ENCODE results near the gene BOD1L1. TPM values are rescaled to one million over a fixed set of nuclear protein-coding genes. Genes with fewer than 3 reads are reported as not detected.

Gene BOD1L1
- total RNA-seq, 1 experiment from 2014 or later = 40.4 TPM

DNA sequence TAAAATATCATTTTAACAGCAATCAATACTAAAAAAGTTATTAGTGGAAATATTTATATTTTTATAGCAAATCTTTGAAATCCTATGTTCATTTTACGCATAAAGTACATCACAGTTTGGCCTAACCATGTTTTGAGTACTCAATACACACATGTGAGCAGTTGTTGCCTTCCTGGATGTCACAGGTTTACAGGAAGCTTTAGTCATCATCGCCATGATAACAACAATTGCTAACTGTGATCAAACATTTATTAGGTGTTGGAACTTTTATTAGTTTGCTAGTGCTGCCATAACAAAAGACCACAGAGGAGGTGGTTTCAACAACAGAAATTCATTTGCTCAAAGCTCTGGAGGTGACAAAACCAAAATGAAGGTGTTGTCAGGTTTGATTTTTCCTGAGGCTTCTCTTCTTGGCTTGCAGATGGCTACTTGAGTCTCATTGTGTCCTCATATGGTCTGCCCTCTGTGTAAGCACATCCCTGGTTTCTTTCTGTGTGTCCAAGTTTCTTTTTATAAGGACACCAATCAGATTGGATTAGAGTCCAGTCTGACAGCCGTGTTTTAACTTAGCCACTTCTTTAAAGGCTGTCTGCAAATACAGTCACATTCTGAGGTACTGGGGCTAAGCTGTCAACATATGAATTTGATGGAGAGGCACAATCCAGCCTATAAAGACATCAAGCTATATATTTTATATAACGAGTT is 43.1 kb upstream of the BOD1L1 start:
- no peak for DNase-seq
- Histone ChIP-seq H3K9me3 (ENCODE audit: insufficient read depth, low read depth) (no peaks in the 10 kb centered on the region), H3K4me2 (no peak overlapping the region), H3K9me2 (ENCODE audit: insufficient read depth) (no peaks in the 10 kb centered on the region), H3K27ac (no peak overlapping the region), H4K20me1 (ENCODE audit: insufficient read depth) (no peaks in the 10 kb centered on the region), H2AFZ (no peak overlapping the region), H3F3A (ENCODE audit: insufficient read depth, low read depth) (no peaks in the 10 kb centered on the region), H3K4me3 (no peak overlapping the region), H3K36me3 (ENCODE audit: low read depth) (no peaks in the 10 kb centered on the region), H3K27me3 (ENCODE audit: insufficient read depth, low read depth) (no peaks in the 10 kb centered on the region), H3K4me1 (replicated peaks; ENCODE audit: insufficient read depth) (no peaks in the 10 kb centered on the region), H3K79me2 (ENCODE audit: low read depth) (no peaks in the 10 kb centered on the region)
- ChIA-PET CTCF (no interaction called here), POLR2A (ENCODE audit: unreplicated experiment) (interaction anchor here (0.6 kb wide), 1 partner anchor 997 kb away, joined by 3 read pairs; no protein-coding TSS in a partner anchor)
- intact Hi-C loops (cut with micrococcal nuclease; ENCODE audit: unreplicated experiment) = no loop called here
- TF ChIP-seq EZH2 (IDR thresholded peaks at IDR 0.05; ENCODE audit: low read depth) = no peak
- TF ChIP-seq, protein P1, sequence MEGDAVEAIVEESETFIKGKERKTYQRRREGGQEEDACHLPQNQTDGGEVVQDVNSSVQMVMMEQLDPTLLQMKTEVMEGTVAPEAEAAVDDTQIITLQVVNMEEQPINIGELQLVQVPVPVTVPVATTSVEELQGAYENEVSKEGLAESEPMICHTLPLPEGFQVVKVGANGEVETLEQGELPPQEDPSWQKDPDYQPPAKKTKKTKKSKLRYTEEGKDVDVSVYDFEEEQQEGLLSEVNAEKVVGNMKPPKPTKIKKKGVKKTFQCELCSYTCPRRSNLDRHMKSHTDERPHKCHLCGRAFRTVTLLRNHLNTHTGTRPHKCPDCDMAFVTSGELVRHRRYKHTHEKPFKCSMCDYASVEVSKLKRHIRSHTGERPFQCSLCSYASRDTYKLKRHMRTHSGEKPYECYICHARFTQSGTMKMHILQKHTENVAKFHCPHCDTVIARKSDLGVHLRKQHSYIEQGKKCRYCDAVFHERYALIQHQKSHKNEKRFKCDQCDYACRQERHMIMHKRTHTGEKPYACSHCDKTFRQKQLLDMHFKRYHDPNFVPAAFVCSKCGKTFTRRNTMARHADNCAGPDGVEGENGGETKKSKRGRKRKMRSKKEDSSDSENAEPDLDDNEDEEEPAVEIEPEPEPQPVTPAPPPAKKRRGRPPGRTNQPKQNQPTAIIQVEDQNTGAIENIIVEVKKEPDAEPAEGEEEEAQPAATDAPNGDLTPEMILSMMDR (conservative IDR thresholded peaks at IDR 0.05) = no peak
- no TSS peak for BruUV-seq (replicated peaks)

DNA sequence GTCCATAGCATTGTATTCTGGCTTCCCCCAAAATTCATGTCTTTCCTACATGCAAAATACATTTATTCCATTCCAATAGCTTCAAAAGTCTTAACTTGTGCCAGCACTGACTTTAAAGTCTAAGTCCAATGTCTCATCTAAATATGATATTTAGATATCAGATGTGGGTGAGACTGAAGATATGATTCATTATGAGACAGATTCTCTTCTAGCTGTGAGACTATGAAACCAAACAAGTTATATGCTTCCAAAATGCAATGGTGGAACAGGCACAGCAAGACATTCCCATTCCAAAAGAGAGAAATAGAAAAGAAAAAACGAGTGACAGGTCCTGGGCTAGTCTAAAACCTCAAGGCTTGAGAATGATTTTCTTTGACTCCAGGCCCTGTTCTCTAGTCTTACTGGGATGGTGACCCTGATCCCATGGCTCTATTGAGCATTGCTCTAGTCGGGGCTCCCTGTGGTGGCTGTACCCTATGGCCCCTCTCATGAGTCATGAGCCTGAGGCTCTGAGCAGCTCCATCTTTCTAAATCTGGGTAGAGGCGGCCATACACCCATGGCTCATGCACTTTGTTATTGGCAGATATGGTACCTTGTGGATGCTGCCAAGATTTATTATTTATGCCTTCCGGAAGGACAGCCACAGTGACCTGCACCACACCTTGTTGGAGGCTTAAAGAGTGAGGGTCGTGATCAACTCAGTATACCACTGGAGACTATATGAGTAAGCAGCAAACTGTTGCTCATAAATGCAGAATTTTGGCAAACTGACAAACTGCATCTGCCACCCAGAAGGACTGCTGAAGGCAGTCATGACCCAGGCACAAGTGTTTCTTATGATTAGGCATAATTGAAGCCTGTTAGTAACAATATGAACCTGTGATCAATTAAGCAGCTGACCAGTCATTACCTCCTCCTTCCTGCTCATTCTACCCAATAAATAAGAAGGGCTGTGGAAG is 38.5 kb upstream of the BOD1L1 start:
- no peak overlapping the region for H3K4me2 ChIP-seq
- no peaks in the 10 kb centered on the region for H3F3A ChIP-seq (ENCODE audit: insufficient read depth, low read depth)
- CTCF ChIA-PET = no interaction called here
- POLR2A ChIA-PET (ENCODE audit: unreplicated experiment) = no interaction called here
- intact Hi-C loops (cut with micrococcal nuclease; ENCODE audit: unreplicated experiment) = no loop called here
- H4K20me1 ChIP-seq (ENCODE audit: insufficient read depth) = no peaks in the 10 kb centered on the region
- H3K27ac ChIP-seq = no peak overlapping the region
- H3K27me3 ChIP-seq (ENCODE audit: insufficient read depth, low read depth) = no peaks in the 10 kb centered on the region
- DNase-seq = no peak
- no TSS peak for BruUV-seq (replicated peaks)
- H3K4me1 ChIP-seq (replicated peaks; ENCODE audit: insufficient read depth) = no peaks in the 10 kb centered on the region
- H2AFZ ChIP-seq = no peak overlapping the region
- H3K79me2 ChIP-seq (ENCODE audit: low read depth) = no peaks in the 10 kb centered on the region
- no peak overlapping the region for H3K4me3 ChIP-seq
- H3K36me3 ChIP-seq (ENCODE audit: low read depth) = no peaks in the 10 kb centered on the region
- H3K9me2 ChIP-seq (ENCODE audit: insufficient read depth) = no peaks in the 10 kb centered on the region
- no peak for TF ChIP-seq EZH2 (IDR thresholded peaks at IDR 0.05; ENCODE audit: low read depth)
- TF ChIP-seq, protein P1 (conservative IDR thresholded peaks at IDR 0.05) = no peak
- H3K9me3 ChIP-seq (ENCODE audit: insufficient read depth, low read depth) = no peaks in the 10 kb centered on the region

DNA sequence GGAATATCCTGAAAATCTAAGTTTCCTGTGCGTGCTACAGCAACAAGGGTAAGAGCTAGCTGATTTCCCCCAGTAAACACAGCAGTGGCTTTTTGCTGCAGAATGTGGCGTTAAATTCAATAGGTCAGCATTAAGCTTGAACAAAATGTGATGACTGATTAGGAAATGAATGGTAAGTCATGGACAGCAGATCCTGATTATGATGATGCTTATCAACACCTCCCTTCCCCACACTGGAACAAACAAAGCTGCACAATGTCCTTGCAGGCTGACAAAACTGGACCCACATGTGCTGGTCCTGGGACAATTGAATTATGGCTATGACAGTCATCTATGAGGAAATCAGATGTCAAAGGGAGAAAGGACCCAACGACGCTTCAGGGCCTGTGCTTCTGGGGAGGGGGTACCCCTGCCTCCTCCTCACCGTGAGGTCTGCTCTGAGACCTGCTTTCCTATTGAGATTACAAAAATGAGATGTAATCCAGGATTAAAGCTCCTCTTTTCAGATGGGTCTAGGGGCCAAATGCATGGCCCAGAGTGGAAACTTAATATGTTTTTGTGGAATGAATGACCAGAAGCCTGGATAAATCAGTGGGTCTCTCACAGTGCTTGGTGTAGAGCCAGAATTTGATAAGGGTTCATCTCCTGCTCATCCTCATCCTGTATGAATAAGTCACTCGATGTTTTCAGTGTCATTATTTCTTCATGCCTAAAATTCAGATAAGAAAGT is 32.0 kb upstream of the BOD1L1 start:
- Histone ChIP-seq H2AFZ (no peak overlapping the region), H3K27ac (no peak overlapping the region), H3K79me2 (ENCODE audit: low read depth) (no peaks in the 10 kb centered on the region), H3K9me2 (ENCODE audit: insufficient read depth) (no peaks in the 10 kb centered on the region), H3K27me3 (ENCODE audit: insufficient read depth, low read depth) (no peaks in the 10 kb centered on the region), H3F3A (ENCODE audit: insufficient read depth, low read depth) (no peaks in the 10 kb centered on the region; the same call in 1 of the 2 replicates), H3K4me1 (replicated peaks; ENCODE audit: insufficient read depth) (0 out of 2 replicates have a peak, but pooled peaks cover 13% of the 10 kb centered on the region), H3K4me2 (no peak overlapping the region), H4K20me1 (ENCODE audit: insufficient read depth) (no peaks in the 10 kb centered on the region), H3K9me3 (ENCODE audit: insufficient read depth, low read depth) (no peaks in the 10 kb centered on the region), H3K36me3 (ENCODE audit: low read depth) (no peaks in the 10 kb centered on the region), H3K4me3 (no peak overlapping the region)
- TF ChIP-seq, protein P1 (conservative IDR thresholded peaks at IDR 0.05) = no peak
- TF ChIP-seq EZH2 (IDR thresholded peaks at IDR 0.05; ENCODE audit: low read depth) = no peak
- DNase-seq = no peak
- intact Hi-C loops (cut with micrococcal nuclease; ENCODE audit: unreplicated experiment) = loop anchor here (5.0 to 10.0 kb wide), 5 partner anchors 233 to 1343 kb away; partner anchors contain the start of gene CPEB2
- no TSS peak for BruUV-seq (replicated peaks)
- CTCF ChIA-PET = no interaction called here
- POLR2A ChIA-PET (ENCODE audit: unreplicated experiment) = no interaction called here

All from PC-9 (cell line).